Left lung (tissue), 10 donors: ENCODE measurements around the gene CDK14. TPM values are rescaled to one million over a fixed set of nuclear protein-coding genes. Genes with fewer than 3 reads are reported as not detected.

Experiments used
- ATAC-seq: fragments of 200-7000 bp; cut with Tn5 transposase; one replicate; pipeline ENCODE4 v1.9.1; 2020; ENCODE audit warnings: moderate library complexity
- DNase-seq, 4 donors: peaks; one replicate each; pipeline ENCODE4 v3.0.0-alpha.2; 2013 to 2020
- H3K27ac ChIP-seq, 2 donors: fragments of 200-600 bp; sonication (generic) in 1 of 2; one replicate each; pipeline versions ENCODE4 v1.5.0 to v1.8.0; 2020 to 2021
- H3K27me3 ChIP-seq, 2 donors: fragments of 200-600 bp; sonication (generic) in 1 of 2; one replicate each; pipeline versions ENCODE4 v1.5.0 to v1.8.0; 2020 to 2021
- H3K36me3 ChIP-seq, 2 donors: fragments of 200-600 bp; sonication (generic) in 1 of 2; one replicate each; pipeline versions ENCODE4 v1.5.0 to v1.8.0; 2020 to 2021
- H3K4me1 ChIP-seq, 2 donors: fragments of 200-600 bp; one replicate each; pipeline ENCODE4 v1.8.0; 2021
- H3K4me3 ChIP-seq, 2 donors: fragments of 200-600 bp; sonication (generic) in 1 of 2; one replicate each; pipeline versions ENCODE4 v1.5.0 to v1.8.0; 2020 to 2021; ENCODE audit warnings: mild to moderate bottlenecking in 1 of 2
- H3K9me3 ChIP-seq, 2 donors: fragments of 200-600 bp; sonication (generic) in 1 of 2; one replicate each; pipeline versions ENCODE4 v1.5.0 to v1.8.0; 2020 to 2021
- CTCF ChIP-seq, 2 donors: fragments of 200-600 bp; sonication (generic) in 1 of 2; IDR thresholded peaks; one replicate each; pipeline versions ENCODE4 v1.5.0 to v1.8.0; 2021; ENCODE audit warnings: antibody characterized with exemption in 2 of 2
- intact Hi-C, 2 donors: fragments of 100-400 bp; cut with DNase I; formaldehyde crosslinking; loops; one replicate each; pipeline versions ENCODE4 v1.11.2 to v1.14.2; 2022
- polyA plus RNA-seq, 6 donors: library from polyadenylated mRNA; unstranded; fragments of 120-200 nt; gene quantifications; one replicate each; pipeline ENCODE4 v1.2.1, GENCODE V29; 2013; ENCODE audit not compliant: insufficient read length in 6 of 6
- total RNA-seq, 2 donors: library from RNA; stranded (reverse); fragmentation: NEBNext Ultra II Directional; extraction: Animal tissue kit (Norgen Biotek cat#: 25700); gene quantifications; one replicate each; pipeline ENCODE4 v1.2.1, GENCODE V29; 2021
- donor health status: DM: no; HTN: yes; CAD: no.
- donor health status: DM: no; HTN: no; CAD: no.

Gene CDK14
- total and polyA plus RNA-seq, 8 donors: 24.1 to 45.1 (median 30.0) TPM

GRCh38 chr7:90717296-90718060 lies 121.4 kb downstream of the CDK14 start:
- Histone ChIP-seq H3K9me3 (no peaks in the 10 kb centered on the region), H3K27ac (no peak overlapping the region), H3K36me3 (no peaks in the 10 kb centered on the region), H3K27me3 (no peaks in the 10 kb centered on the region), H3K4me3 (no peak overlapping the region), H3K4me1 (no peaks in the 10 kb centered on the region)
- TF ChIP-seq CTCF (IDR thresholded peaks at IDR 0.05): no peak
- ATAC-seq (peak; percentile 63), DNase-seq (peak in 1 of 4 donors; percentile 33)
- intact Hi-C loops: no loop called here

GRCh38 chr7:90719155-90719554 lies 123.0 kb downstream of the CDK14 start:
- intact Hi-C loops: no loop called here
- no peak for TF ChIP-seq CTCF (IDR thresholded peaks at IDR 0.05)
- H3K36me3 ChIP-seq: no peaks in the 10 kb centered on the region
- ATAC-seq (no peak), DNase-seq (no peak)
- H3K9me3 ChIP-seq: no peaks in the 10 kb centered on the region
- H3K27ac ChIP-seq: no peak overlapping the region
- no peak overlapping the region for H3K4me3 ChIP-seq
- H3K4me1 ChIP-seq: no peaks in the 10 kb centered on the region
- H3K27me3 ChIP-seq: no peaks in the 10 kb centered on the region

- ATAC-seq (peak; percentile 31), DNase-seq (peak in 2 of 4 donors; percentile 42 to 47)
- Histone ChIP-seq H3K36me3 (no peaks in the 10 kb centered on the region), H3K4me3 (no peak overlapping the region), H3K27me3 (no peaks in the 10 kb centered on the region), H3K27ac (peak overlapping the region in 1 of 2 donors; percentile 10), H3K9me3 (no peaks in the 10 kb centered on the region), H3K4me1 (peaks cover under 1 to 4% of the 10 kb centered on the region in 2 donors)
- intact Hi-C loops: no loop called here
- TF ChIP-seq CTCF (IDR thresholded peaks at IDR 0.05): no peak
Observed at GRCh38 chr7:90720984-90721760, 125.1 kb downstream of the CDK14 start.

GRCh38 chr7:90721869-90722431 lies 125.8 kb downstream of the CDK14 start:
- no peak overlapping the region for H3K4me3 ChIP-seq

More at GRCh38 chr7:90721869-90722431, 125.8 kb downstream of the CDK14 start:
- intact Hi-C loops: no loop called here
- no peak for TF ChIP-seq CTCF (IDR thresholded peaks at IDR 0.05)
- no peak for DNase-seq
- H3K27ac ChIP-seq: peak overlapping the region in 1 of 2 donors; percentile 10
- H3K9me3 ChIP-seq: no peaks in the 10 kb centered on the region
- H3K36me3 ChIP-seq: no peaks in the 10 kb centered on the region
- peaks cover 9 to 11% of the 10 kb centered on the region in 2 donors for H3K4me1 ChIP-seq
- H3K27me3 ChIP-seq: no peaks in the 10 kb centered on the region
- ATAC-seq: no peak
